Gastrocnemius medialis (tissue), 4 donors: Measurements from ENCODE around the gene LY6G6C.

Experiments
- POLR2A ChIP-seq, 2 donors: fragments of 450-650 bp; IDR thresholded peaks; one replicate each; pipeline ENCODE4 v1.6.1; 2017; ENCODE audit warnings: antibody characterized with exemption in 2 of 2, mild to moderate bottlenecking in 2 of 2, moderate library complexity in 2 of 2
- TF ChIP-seq, protein P1 (sequence below), 5 experiments: fragments of 450-650 bp in 3 of 5; fragments of 200-600 bp in 2 of 5; sonication (generic) in 2 of 5; IDR thresholded peaks in 4 of 5; conservative IDR thresholded peaks in 1 of 5; 1 replicate in 4 of 5; 2 replicates in 1 of 5; pipeline ENCODE4 v1.5.1; 2016 to 2019; ENCODE audit warnings: antibody characterized with exemption in 5 of 5, mild to moderate bottlenecking in 3 of 5, moderate library complexity in 3 of 5

DNA sequence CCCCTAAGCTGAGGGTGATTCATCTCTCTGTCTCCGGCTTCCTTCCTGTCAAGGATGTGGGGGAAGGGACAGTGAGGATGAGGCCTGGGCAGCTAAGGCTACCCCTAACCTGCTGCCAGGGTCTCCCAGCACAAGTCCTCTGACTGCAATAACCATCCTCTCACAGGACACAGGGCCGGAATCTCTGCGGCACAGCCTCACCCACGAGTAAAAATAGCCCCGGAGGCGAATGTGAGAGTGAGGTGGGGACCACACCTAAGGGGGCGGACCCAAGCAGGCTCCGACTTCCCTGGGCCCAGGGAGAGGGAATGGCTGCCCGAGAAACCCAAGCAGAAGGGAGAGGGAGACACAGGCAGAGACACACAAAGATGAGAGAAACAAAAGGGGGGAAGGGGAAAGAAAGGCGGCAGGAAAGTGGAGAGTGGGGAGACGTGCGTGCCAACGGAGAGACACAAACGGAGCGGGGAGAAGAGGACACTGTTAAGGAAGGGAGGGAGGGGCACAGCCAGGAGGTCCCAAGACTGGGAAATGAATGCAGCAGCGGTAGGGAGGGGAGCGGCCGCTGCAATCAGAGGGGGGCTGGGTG is 13.4 kb upstream of the LY6G6C start:
- TF ChIP-seq, protein P1, sequence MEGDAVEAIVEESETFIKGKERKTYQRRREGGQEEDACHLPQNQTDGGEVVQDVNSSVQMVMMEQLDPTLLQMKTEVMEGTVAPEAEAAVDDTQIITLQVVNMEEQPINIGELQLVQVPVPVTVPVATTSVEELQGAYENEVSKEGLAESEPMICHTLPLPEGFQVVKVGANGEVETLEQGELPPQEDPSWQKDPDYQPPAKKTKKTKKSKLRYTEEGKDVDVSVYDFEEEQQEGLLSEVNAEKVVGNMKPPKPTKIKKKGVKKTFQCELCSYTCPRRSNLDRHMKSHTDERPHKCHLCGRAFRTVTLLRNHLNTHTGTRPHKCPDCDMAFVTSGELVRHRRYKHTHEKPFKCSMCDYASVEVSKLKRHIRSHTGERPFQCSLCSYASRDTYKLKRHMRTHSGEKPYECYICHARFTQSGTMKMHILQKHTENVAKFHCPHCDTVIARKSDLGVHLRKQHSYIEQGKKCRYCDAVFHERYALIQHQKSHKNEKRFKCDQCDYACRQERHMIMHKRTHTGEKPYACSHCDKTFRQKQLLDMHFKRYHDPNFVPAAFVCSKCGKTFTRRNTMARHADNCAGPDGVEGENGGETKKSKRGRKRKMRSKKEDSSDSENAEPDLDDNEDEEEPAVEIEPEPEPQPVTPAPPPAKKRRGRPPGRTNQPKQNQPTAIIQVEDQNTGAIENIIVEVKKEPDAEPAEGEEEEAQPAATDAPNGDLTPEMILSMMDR (IDR thresholded peaks at IDR 0.05 in 4 of 5, conservative IDR thresholded peaks at IDR 0.05 in 1 of 5), result no peak
- peak; percentile 29 to 45 for TF ChIP-seq POLR2A (IDR thresholded peaks at IDR 0.05)
